Muscle layer of colon (tissue), 2 donors: Measurements from ENCODE around the gene GPR55.
"Not testable (repeated sequence)": the region's sequence is repeated elsewhere in the genome, so short reads cannot be mapped to it uniquely, and the experiment has no call there.

ENCODE experiments used
- H3K27ac ChIP-seq: one replicate; pipeline ENCODE4 v1.7.0; 2013; ENCODE audit warnings: low read depth, mild to moderate bottlenecking, low read length, moderate library complexity
- H3K27me3 ChIP-seq, 2 donors: one replicate each; pipeline ENCODE4 v1.7.0; 2013; ENCODE audit warnings: low read length in 2 of 2, mild to moderate bottlenecking in 2 of 2; ENCODE audit not compliant: insufficient read depth in 2 of 2, control insufficient read depth in 1 of 2
- H3K36me3 ChIP-seq: one replicate; pipeline ENCODE4 v1.7.0; 2013; ENCODE audit warnings: mild to moderate bottlenecking, low read length; ENCODE audit not compliant: insufficient read depth
- H3K4me1 ChIP-seq: one replicate; pipeline ENCODE4 v1.7.0; 2013; ENCODE audit warnings: mild to moderate bottlenecking, low read length; ENCODE audit not compliant: insufficient read depth
- H3K4me3 ChIP-seq, 2 donors: one replicate each; pipeline ENCODE4 v1.7.0; 2013; ENCODE audit warnings: low read length in 2 of 2, low read depth in 1 of 2, mild to moderate bottlenecking in 1 of 2, moderate library complexity in 1 of 2
- H3K9ac ChIP-seq: one replicate; pipeline ENCODE4 v1.7.0; 2013; ENCODE audit warnings: low read length
- H3K9me3 ChIP-seq: one replicate; pipeline ENCODE4 v1.7.0; 2013; ENCODE audit warnings: mild to moderate bottlenecking, low read length
- donor health status: abdominal sarcoma.
- donor health status: Adenocarcinoma of cecum.

The GPR55 gene, protein sequence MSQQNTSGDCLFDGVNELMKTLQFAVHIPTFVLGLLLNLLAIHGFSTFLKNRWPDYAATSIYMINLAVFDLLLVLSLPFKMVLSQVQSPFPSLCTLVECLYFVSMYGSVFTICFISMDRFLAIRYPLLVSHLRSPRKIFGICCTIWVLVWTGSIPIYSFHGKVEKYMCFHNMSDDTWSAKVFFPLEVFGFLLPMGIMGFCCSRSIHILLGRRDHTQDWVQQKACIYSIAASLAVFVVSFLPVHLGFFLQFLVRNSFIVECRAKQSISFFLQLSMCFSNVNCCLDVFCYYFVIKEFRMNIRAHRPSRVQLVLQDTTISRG

GRCh38 chr2:230924470-230925341 lies at the start of gene GPR55:
Gene GPR55, minus strand, starts transcription at chr2:230925242. Its CDS starts 14,280 bp downstream, at chr2:230910962.
- H3K36me3 ChIP-seq = no peaks in the 10 kb centered on the region
- no peak within 1 kb of the TSS for H3K27ac ChIP-seq
- H3K9me3 ChIP-seq = no peaks in the 10 kb centered on the region
- no peak within 1 kb of the TSS for H3K4me3 ChIP-seq
- H3K27me3 ChIP-seq = no peaks in the 10 kb centered on the region
- no peak within 1 kb of the TSS for H3K9ac ChIP-seq
- H3K4me1 ChIP-seq = no peaks in the 10 kb centered on the region

GRCh38 chr2:230974096-230974913 lies 49.3 kb upstream of the GPR55 start:
- no peak overlapping the region for H3K9ac ChIP-seq
- no peak overlapping the region for H3K27ac ChIP-seq
- no peaks in the 10 kb centered on the region for H3K36me3 ChIP-seq
- H3K9me3 ChIP-seq = no peaks in the 10 kb centered on the region
- H3K4me3 ChIP-seq = no peak overlapping the region
- H3K27me3 ChIP-seq = no peaks in the 10 kb centered on the region
- H3K4me1 ChIP-seq = no peaks in the 10 kb centered on the region

- Histone ChIP-seq H3K27me3 (no peaks in the 10 kb centered on the region), H3K4me1 (no peaks in the 10 kb centered on the region), H3K27ac (no peak overlapping the region), H3K9ac (no peak overlapping the region), H3K4me3 (no peak overlapping the region), H3K36me3 (no peaks in the 10 kb centered on the region), H3K9me3 (no peaks in the 10 kb centered on the region)
These were observed 47.0 kb upstream of the GPR55 start for GRCh38 chr2:230972046-230972445.

GRCh38 chr2:230969659-230970015 lies 44.6 kb upstream of the GPR55 start:
- no peak overlapping the region for H3K4me3 ChIP-seq
- H3K9me3 ChIP-seq = no peaks in the 10 kb centered on the region
- H3K9ac ChIP-seq = no peak overlapping the region
- H3K27ac ChIP-seq = no peak overlapping the region
- H3K27me3 ChIP-seq = peaks cover 0 to under 1% of the 10 kb centered on the region in 2 donors
- no peaks in the 10 kb centered on the region for H3K4me1 ChIP-seq
- H3K36me3 ChIP-seq = no peaks in the 10 kb centered on the region

GRCh38 chr2:230968921-230969658 lies 44.0 kb upstream of the GPR55 start:
- no peaks in the 10 kb centered on the region for H3K9me3 ChIP-seq
- H3K9ac ChIP-seq = no peak overlapping the region
- peaks cover 0 to 4% of the 10 kb centered on the region in 2 donors for H3K27me3 ChIP-seq
- H3K27ac ChIP-seq = no peak overlapping the region
- H3K4me1 ChIP-seq = no peaks in the 10 kb centered on the region
- H3K36me3 ChIP-seq = no peaks in the 10 kb centered on the region
- no peak overlapping the region for H3K4me3 ChIP-seq

DNA sequence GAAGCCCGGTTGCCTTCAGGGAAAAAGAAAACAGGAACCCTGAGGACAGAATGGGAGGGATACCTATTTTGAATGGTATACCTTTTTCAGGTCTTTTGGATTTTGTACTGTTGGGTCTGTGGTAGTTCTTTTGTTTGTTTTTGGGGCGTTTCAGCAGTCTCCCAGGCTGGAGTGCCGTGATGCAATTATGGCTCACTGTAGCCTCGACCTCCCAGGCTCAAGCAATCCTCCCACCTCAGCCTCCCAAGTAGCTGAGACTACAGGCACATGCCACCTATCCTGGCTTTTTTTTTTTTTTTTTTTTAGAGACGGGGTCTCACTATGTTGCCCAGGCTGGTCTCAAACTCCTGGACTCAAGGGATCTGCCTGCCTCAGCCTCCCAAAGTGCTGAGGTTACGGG lies 43.3 kb upstream of the GPR55 start:
- not testable (repeated sequence) for H3K9ac ChIP-seq, H3K4me3 ChIP-seq, H3K27ac ChIP-seq, H3K4me1 ChIP-seq, H3K9me3 ChIP-seq, H3K27me3 ChIP-seq, H3K36me3 ChIP-seq

DNA sequence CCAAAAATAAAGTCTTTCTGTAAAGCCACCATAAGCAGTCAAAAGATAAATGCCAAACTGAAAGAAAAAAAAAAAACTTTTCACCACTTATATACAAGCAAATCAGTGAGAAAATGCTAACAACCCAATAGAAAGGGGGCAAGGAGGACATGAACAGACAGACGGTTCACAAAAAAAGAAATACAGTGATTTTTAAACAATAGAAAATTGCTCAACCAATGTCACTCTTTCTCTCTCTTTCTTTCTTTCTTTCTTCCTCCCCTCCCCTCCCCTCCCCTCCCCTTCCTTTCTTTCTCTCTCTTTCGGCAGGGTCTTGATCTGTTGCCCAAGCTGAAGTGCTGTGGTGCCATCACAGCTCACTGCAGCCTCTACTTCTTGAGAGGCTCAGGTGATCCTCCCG lies 42.1 kb upstream of the GPR55 start:
- H3K27ac ChIP-seq = no peak overlapping the region
- H3K27me3 ChIP-seq = peaks cover 0 to 4% of the 10 kb centered on the region in 2 donors
- H3K36me3 ChIP-seq = no peaks in the 10 kb centered on the region
- H3K4me1 ChIP-seq = no peaks in the 10 kb centered on the region
- no peak overlapping the region for H3K9ac ChIP-seq
- no peak overlapping the region for H3K4me3 ChIP-seq
- H3K9me3 ChIP-seq = no peaks in the 10 kb centered on the region

DNA sequence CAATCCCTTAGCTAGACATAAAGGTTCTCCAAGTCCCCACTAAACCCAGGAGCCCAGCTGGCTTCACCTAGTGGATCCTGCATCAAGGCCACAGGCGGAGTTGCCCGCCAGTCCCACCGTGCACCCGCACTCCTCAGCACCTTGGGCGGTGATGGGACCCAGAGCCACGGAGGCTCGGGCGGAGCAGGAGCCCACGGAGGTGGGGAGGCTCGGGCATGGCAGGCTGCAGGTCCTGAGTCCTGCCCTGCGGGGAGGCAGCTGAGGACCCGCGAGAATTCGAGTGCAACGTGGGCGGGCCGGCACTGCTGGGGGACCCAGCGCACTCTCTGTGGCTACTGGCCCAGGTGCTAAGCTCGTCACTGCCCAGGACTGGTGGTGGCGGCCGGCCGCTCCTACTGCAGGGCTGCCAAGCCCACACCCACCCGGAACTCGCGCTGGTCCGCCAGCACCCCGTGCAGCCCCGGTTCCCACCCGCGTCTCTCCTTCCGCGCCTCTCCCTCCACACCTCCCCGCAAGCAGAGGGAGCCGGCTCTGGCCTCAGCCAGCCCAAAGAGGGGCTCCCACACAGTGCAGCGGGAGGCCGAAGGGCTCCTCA lies 39.2 kb upstream of the GPR55 start:
- H3K27me3 ChIP-seq = peaks cover 0 to 9% of the 10 kb centered on the region in 2 donors
- H3K27ac ChIP-seq = no peak overlapping the region
- no peaks in the 10 kb centered on the region for H3K4me1 ChIP-seq
- no peak overlapping the region for H3K4me3 ChIP-seq
- H3K9me3 ChIP-seq = no peaks in the 10 kb centered on the region
- no peak overlapping the region for H3K9ac ChIP-seq
- H3K36me3 ChIP-seq = no peaks in the 10 kb centered on the region

- no peaks in the 10 kb centered on the region for H3K9me3 ChIP-seq
- H3K27me3 ChIP-seq = peaks cover 11 to 26% of the 10 kb centered on the region in 2 donors
- H3K4me3 ChIP-seq = no peak overlapping the region
- no peaks in the 10 kb centered on the region for H3K36me3 ChIP-seq
- no peaks in the 10 kb centered on the region for H3K4me1 ChIP-seq
- H3K27ac ChIP-seq = no peak overlapping the region
- H3K9ac ChIP-seq = no peak overlapping the region
These were observed 36.0 kb upstream of the GPR55 start for GRCh38 chr2:230961091-230961491.

GRCh38 chr2:230960026-230960425 lies 35.0 kb upstream of the GPR55 start:
- Histone ChIP-seq H3K27ac (no peak overlapping the region), H3K9me3 (no peaks in the 10 kb centered on the region), H3K27me3 (peaks cover 11 to 26% of the 10 kb centered on the region in 2 donors), H3K36me3 (no peaks in the 10 kb centered on the region), H3K9ac (no peak overlapping the region), H3K4me1 (no peaks in the 10 kb centered on the region), H3K4me3 (no peak overlapping the region)
